C4-2B (cell line): ENCODE measurements around the gene NADSYN1.
"Not testable (repeated sequence)": the region's sequence is repeated elsewhere in the genome, so short reads cannot be mapped to it uniquely, and the experiment has no call there.

ENCODE experiments used
- H3K27ac ChIP-seq: fragments of 450-650 bp; 2 replicates; pipeline ENCODE4 v1.5.1; 2017
- CTCF ChIP-seq: fragments of 450-650 bp; conservative IDR thresholded peaks from 2 replicates; pipeline ENCODE4 v1.5.1; 2017; ENCODE audit warnings: mild to moderate bottlenecking
- ZFX ChIP-seq: fragments of 450-650 bp; IDR thresholded peaks from 2 replicates; pipeline ENCODE4 v1.6.1; 2017

The NADSYN1 gene

GRCh38 chr11:71535825-71536224 lies 82.8 kb downstream of the NADSYN1 start:
- TF ChIP-seq CTCF (no peak), ZFX (no peak)
- no peak overlapping the region for H3K27ac ChIP-seq

GRCh38 chr11:71537537-71537936 lies 84.5 kb downstream of the NADSYN1 start:
- no peak overlapping the region for H3K27ac ChIP-seq
- TF ChIP-seq ZFX (no peak), CTCF (no peak)

- not testable (repeated sequence) for H3K27ac ChIP-seq
These were observed 85.1 kb downstream of the NADSYN1 start, which contains the start of gene KRTAP5-8 for GRCh38 chr11:71537977-71538665. Gene KRTAP5-8, plus strand, starts transcription at chr11:71538025. Its CDS starts 31 bp downstream, at chr11:71538056.

- TF ChIP-seq ZFX: no peak
- no peak for TF ChIP-seq CTCF
- no peak overlapping the region for H3K27ac ChIP-seq
These were observed 85.6 kb downstream of the NADSYN1 start for GRCh38 chr11:71538666-71538990.

GRCh38 chr11:71539017-71539416 lies 86.0 kb downstream of the NADSYN1 start:
- no peak for TF ChIP-seq CTCF
- no peak for TF ChIP-seq ZFX
- no peak overlapping the region for H3K27ac ChIP-seq

- not testable (repeated sequence) for H3K27ac ChIP-seq
These were observed 87.0 kb downstream of the NADSYN1 start for GRCh38 chr11:71539971-71540370.

GRCh38 chr11:71540521-71541304 lies 87.7 kb downstream of the NADSYN1 start:
- H3K27ac ChIP-seq: not testable (repeated sequence)

- TF ChIP-seq CTCF (no peak), ZFX (no peak)
- H3K27ac ChIP-seq: no peak overlapping the region
These were observed 89.4 kb downstream of the NADSYN1 start for GRCh38 chr11:71542382-71542781.
